GM19193 (cell line): ENCODE measurements around the gene RPTOR.

ENCODE experiments used
- POLR2A ChIP-seq: IDR thresholded peaks from 4 replicates; pipeline ENCODE4 v1.6.1; 2011; ENCODE audit not compliant: insufficient read depth, insufficient read length; ENCODE audit errors: extremely low read depth

RPTOR gene

DNA sequence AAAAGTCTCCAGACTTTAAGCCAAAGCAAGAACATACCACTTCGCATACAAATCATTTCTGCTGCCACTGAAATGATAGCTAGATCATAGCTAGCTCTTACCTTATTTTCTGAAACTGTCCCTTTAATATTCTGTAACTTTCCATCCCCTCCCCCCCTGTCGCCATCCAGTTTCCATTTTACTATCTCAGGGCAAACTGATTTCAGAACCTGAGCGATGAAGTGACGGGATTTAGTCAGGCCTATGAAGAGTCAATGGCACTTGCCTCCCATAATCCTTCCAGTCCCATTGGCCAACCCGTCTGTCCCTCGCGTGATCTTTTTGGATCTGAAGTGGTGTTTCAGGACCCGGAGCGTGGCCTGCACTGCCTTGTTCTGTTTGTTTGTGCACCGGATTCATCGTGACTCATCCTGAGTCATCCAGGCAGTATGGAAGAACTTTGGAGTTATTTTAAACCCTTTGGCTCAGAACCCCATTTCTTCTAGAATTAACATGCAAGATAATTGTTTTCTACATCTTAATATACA lies 247.2 kb downstream of the RPTOR start:
- no peak for TF ChIP-seq POLR2A

DNA sequence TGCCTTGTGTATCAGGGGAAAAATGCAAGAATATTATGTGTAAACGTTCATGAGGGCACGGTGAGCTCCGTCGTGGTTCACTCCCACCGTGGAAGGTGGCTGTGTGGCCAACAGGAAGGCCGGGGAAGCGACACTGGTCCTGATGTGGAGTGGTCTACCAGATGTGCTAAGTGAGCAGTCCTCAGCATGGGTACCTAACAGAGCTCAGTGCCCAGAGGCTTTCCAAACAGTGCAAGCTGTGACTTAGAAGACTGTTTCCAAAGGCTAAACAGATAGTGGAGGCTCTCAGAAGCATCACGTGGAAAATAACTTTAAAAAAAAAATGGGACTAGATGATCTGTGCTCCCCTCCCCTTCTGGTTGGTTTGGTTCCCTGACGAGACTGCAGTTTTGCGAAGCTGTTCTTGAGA lies 247.7 kb downstream of the RPTOR start:
- no peak for TF ChIP-seq POLR2A

DNA sequence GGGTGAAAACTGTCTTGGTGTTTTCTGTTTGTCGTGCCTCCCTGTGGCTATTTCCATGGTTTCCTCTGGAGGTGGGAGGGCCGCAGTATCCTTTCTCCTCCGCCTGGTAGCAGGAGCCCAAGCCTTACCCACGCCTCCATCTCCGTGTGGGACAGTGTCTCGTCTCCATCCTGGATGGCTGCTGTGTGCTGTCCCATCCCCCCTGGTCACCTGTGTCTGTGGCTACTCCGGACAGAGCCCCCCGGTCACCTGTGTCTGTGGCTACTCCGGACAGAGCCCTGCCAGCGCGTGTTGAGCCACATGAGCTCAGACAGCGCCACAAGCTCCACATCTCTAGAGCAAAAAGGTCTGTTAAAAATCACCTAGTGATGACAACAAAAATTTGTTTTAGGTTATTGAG lies 248.8 kb downstream of the RPTOR start:
- no peak for TF ChIP-seq POLR2A

DNA sequence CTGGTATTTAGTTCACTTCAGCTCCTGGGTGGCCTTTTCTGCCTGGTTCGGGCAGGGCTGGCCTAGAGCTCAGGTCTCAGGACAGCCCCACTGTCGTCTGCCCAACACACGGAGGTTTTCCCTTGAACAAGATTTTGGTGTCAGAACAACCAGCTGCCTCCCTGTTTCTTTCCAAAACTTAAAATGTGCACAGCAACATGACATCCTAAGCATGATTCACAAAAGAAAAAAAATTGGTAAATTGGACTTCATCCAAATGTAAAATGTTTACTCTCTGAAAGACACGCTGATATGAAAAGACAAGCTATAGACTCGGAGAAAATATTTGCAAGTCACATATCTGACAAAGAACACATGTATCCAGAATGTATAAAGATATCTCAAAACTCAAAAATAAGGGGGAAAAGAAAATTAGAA lies 249.2 kb downstream of the RPTOR start:
- no peak for TF ChIP-seq POLR2A

DNA sequence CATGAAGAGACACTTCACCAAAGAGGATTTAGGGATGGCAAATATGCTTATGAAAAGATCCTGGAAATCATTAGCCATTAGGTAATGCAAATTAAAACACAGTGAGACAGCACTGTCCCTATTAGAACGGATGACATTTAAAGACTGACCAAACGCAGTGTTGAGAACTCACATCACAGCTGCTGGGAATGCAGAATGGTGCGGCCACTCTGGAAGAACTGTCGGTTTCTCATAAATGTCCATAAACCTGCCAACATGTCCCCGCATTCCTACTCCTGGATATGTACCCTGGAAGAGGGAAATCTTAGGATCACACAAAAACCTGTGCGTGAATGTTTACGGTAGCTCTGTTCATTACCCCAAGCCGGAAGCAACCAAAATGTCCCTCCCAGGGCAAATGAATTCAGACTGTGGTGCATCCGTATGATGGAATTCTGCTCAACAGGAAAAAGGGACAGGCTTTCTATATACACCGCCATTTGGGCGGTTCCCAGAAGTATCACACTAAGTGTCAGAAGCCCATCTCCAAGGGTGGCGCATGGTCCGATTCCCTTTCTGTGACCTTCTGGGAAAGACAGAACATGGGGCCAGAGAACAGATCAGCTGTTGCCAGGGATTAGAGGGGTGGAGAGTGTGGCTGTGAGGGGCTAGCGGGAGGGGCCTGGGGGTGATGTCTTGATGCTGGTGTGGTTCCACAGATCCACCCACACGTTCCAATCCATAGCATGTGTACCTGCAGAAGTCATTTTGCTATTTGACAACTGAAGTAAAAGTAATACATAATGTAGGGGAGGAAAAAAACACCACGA lies 249.8 kb downstream of the RPTOR start:
- TF ChIP-seq POLR2A: no peak

DNA sequence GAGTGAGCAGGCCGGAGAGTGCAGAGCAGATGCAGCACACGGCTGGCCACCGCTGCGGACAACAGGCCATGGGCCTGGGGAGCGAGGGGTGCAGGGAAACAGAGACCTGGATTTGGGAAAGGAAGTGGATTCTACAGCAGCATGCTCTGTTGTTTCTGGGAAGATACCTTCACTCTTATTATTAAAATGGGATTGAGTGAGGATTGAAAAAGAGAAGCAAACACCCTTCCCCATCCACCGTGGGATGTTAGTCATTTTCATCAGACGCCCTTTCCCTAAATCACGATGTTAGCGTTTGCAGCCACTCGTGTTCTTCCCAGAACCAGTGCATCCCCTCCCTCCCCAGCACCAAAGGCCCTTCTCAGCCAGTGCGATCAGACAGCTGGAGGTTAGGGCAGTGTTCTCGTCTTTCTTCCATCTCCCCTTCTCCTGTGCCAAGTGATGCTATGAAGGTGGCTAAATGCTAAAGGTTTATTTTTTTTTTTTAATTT lies 250.5 kb downstream of the RPTOR start:
- no peak for TF ChIP-seq POLR2A

DNA sequence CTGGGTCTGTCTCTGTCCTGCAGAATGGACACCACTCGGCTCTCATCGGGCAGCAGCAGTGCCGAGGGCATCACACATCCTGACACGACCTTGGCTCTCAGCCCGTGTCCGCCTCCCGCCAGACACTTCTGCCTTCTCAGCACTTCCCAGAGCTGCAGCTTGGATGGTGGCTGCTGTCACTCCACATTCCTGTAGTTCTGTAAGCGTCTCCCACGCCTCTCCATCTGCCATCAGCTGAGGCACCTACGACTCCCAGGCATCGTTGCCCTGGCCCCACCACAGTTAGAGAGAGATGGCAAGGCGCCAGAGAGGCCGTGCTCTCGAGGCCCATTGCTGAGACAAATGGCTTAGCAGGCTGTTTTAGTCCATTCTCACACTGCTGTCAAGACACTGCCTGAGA lies 251.1 kb downstream of the RPTOR start:
- TF ChIP-seq POLR2A: no peak

DNA sequence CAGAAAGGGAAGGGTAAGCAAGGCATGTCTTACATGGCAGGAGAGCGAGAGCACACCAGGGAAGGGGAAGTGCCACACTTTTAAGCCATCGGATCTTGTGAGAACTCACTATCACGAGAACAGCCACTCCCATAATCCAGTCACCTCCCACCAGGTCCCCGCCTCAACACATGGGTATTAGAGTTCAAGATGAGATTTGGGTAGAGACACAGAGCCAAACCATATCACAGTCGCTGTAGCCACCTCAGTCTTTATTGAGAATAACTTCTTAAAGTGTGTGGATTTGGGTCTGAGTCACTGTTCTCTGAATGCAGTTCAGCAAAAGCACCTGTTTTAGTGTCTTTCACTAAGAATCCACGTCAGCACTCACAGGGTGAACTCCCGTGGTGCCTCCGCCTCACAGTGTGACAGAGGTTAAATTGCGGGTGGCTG lies 251.8 kb downstream of the RPTOR start:
- no peak for TF ChIP-seq POLR2A

DNA sequence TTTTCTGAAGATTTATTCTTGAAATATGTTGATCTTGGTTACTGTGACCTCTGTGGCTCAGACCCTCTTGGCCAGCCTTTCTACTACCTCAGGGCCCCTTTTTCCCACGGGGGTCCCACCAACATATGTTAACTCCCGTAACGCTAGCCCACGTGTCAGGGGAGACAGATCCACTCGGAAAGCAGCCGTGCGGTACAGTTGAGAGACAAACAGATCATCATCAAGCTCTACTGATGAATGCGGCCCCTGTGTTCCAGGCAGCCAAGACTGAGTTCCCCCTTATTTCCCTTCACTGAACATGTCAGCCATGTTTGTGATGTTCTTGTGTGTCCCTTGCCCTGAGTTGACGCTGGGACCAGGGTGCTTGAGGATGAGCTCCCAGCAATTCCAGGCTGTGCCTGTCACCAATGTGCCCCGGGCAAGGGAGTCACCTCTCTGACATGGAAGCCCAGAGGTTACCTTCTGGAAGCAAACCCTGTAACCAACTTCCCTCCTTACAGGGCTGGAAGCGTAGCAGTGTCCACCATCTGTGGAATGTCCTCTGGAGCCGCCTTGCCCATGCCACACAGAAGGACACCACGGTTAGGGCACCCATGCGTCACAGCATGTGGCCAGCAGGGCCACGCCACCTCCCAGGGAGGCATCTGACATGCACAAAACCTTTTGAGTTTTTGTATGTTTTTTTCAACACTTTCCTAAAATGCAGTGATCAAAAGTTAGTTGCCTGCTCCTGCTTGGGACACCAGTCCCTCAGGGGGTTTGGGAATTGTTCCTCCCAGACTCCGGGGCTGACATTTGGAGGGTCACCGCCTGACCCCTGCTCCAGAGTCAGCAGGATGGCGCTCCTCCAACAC lies 253.3 kb downstream of the RPTOR start:
- TF ChIP-seq POLR2A: no peak

DNA sequence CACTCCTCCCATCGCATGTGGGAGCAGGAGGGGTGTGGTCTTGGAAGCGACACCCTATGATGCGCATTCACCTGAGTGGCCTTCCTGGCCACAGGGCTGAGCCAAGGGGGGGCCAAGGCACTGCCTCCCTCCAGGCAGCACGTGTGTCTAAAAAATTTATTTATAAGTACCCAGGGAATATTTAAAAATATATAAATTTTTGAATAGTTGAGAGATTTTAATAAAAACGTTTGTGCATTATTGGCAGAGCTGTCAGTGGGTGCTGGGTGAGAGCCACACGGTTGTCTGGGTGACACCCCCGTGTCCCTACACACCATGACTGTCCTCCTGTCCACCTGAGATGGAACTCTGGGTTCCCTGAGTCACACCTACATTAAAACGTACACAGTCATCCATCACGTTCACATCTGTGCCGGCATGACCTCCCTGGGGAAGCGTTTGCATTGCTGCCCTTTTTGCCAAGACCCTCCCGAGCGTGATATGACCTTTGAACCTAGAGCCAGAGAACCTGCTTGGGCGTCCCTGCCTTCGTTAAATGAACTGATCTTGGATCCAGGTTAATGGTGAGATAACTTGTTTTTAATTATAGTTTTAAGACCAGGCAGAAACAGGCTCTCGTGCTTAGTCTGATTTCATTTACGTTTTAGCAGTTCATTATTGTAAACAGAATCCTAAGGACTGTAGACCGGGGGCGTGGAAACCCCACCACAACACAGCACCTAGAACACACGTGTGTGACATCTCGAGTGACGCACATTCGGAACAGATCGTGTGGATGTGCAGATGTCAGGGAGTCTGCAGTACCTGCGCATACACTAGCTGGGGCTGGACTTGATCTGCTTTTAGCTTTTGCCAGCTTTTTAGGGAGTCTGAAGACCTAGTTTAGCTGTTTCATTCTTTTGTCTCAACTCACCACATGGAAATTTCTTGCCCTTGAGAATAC lies 254.2 kb downstream of the RPTOR start:
- no peak for TF ChIP-seq POLR2A

DNA sequence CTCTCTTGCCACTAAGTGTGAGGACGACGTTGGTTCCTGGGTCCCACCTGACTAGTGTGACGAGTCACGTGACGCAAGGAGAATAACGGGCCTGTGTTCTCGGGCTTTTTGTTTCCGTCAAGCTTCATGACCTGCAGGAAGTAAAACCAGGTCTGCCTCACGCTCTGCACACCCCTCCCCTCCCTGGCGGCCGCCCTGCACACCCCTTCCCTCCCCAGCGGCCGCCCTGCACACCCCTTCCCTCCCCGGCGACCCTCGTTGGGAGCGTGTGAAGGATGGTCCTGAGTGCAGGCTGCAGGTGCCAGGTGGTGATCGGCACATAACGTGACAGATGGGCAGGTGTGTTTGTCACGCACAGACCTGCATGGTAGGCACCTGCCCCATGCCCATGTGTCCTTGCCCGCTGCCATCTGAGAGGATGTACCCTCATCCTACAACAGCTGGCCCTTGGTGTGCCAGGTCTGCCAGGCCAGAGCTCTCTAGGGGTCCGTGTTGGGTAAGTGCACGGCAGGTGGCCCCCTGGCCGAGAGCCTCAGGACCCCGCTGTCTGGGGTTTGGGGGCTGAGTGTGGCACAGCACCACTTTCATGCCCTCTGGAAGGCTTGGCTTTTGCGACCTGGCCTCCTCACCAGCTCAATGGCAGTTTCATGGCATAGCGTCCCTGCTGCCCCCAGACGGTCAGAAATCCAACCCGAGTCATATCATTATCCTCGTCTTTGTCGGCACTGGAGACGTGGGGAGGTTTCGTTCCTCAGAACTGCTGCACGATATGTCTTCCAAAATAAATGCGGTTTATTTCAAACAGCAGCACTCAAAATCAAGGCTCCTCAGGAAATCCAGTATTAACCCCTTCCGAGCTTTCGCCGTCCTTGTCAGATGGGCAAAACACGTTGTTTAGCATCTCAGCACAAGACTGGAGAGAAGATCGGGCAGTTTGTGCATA lies 255.2 kb downstream of the RPTOR start:
- no peak for TF ChIP-seq POLR2A

DNA sequence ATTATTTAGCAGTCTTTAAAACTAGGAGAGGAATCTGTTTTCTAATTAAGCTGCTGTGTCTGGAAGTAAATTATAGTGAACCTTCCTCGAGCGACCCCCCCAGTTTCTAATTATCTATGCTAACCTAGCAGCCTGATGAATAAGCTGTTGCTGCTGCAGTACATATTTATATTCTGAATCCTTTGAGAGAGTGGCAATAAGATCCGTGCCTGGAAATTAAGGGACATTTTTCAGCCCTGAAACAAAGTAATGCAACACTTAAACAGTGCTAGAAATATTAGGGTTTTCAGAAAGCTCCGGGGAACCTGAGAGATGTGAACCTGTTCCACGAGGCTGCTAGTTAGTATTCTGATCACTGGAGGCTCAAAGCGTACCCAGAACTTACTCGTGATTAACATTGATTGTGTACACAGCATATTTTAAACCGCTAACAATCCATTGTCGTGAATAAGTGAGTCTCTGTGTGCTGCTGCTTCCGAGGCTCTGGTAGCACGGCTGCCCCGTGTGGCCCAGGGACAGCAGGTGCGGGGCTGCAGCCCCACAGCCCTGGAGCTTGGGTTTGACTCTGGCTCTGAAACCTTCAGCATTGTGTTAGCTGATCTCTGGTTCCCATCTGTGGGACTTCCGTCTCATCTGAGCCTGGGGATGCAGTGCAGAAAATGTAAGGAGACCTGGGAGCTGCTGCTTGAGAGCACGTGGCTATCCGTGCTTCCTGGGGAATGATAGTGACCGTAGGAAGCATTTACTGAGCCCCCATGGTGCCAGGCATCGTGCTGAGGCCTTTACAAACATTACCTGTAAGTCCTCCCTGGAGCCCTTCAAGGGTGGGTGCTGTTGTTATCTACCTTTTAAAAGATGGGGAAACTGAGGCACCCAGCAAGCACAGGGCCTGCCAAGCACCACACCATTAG lies 256.1 kb downstream of the RPTOR start:
- TF ChIP-seq POLR2A: no peak

DNA sequence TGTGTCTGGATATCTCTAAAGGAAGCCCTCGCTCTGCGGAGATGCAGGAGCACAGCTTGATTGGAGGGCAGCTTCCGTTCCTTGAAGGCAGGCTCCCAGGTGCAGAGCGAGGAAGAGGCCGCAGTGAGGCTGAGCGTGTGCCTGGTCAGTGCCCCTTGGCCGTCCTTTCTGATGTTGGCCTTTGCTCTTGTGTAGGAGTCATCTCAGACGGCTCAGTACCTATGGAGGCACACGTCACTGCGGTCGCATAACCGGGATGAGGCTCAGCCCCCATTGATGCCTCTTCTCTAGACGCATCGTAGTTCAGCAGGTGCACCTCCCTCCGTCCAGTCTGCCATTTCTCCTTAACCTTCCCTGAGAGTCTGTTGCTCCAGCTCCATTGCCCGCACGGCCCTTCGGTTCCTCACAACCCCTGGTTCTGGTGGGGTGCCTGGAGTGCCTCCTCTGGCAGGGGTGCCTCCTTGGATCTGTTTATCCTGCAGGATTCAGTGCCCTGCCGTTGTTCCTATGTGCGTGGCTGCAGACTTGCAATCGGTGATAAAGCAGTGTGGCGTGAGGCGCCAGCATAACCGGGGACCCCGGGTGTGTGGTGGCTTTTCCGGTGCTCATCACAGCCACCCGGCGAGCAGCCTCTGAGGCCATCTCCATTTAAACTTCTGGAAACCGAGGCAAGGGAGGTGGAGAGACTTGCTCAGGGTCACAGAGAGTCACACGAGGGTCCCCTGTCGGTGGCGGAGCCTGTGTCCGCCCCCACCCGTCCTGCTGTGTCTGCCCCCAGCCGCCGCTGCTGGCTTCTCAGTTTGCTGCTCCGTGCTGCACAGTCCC lies 258.2 kb downstream of the RPTOR start:
- no peak for TF ChIP-seq POLR2A
